Neuronal stem cell (in vitro differentiated cells): ENCODE data around the gene RHOT1.
"Not testable (repeated sequence)": the region's sequence is repeated elsewhere in the genome, so short reads cannot be mapped to it uniquely, and the experiment has no call there.

Source experiments
- DNase-seq: peaks from one replicate; pipeline ENCODE4 v3.0.0-alpha.2; 2013; ENCODE audit warnings: low spot score
- H2AFZ ChIP-seq: one replicate; pipeline ENCODE4 v1.6.1; 2013; ENCODE audit warnings: mild to moderate bottlenecking, low read length, inconsistent platforms
- H2AK5ac ChIP-seq: 2 replicates; pipeline ENCODE4 v1.6.1; 2013; ENCODE audit warnings: low read depth, mild to moderate bottlenecking, inconsistent platforms, low read length, moderate library complexity, mixed read lengths
- H2BK120ac ChIP-seq: 2 replicates; pipeline ENCODE4 v1.6.1; 2013; ENCODE audit warnings: low read depth, mild to moderate bottlenecking, inconsistent platforms, low read length, moderate library complexity, mixed read lengths
- H2BK12ac ChIP-seq: one replicate; pipeline ENCODE4 v1.6.1; 2013; ENCODE audit warnings: low read length, inconsistent platforms
- H2BK15ac ChIP-seq: 2 replicates; pipeline ENCODE4 v1.6.1; 2013; ENCODE audit warnings: mild to moderate bottlenecking, low read length, inconsistent platforms, mixed read lengths
- H2BK5ac ChIP-seq: one replicate; pipeline ENCODE4 v1.6.1; 2013; ENCODE audit warnings: inconsistent platforms, mild to moderate bottlenecking, low read length, moderate library complexity
- H3K14ac ChIP-seq: one replicate; pipeline ENCODE4 v1.6.1; 2013; ENCODE audit warnings: low read length, inconsistent platforms
- H3K18ac ChIP-seq: 2 replicates; pipeline ENCODE4 v1.6.1; 2013; ENCODE audit warnings: low read length, inconsistent platforms
- H3K23ac ChIP-seq: 2 replicates; pipeline ENCODE4 v1.6.1; 2013; ENCODE audit warnings: low read depth, mild to moderate bottlenecking, mixed read lengths, low read length, inconsistent platforms; ENCODE audit not compliant: poor library complexity
- H3K27ac ChIP-seq: replicated peaks from 3 replicates; pipeline ENCODE4 v1.5.1; 2013; ENCODE audit warnings: low read length, inconsistent platforms
- H3K27me3 ChIP-seq, 3 experiments: 2 replicates each; pipeline ENCODE4 v1.6.1; 2013; ENCODE audit warnings: low read length in 3 of 3, mild to moderate bottlenecking in 2 of 3, inconsistent platforms in 1 of 3, low read depth in 1 of 3, mixed read lengths in 1 of 3, moderate library complexity in 1 of 3; ENCODE audit not compliant: control insufficient read depth in 3 of 3, insufficient read depth in 3 of 3
- H3K36me3 ChIP-seq, 2 donors: replicated peaks in 1 of 2; 2 replicates each; pipeline ENCODE4 v1.6.1; 2013; ENCODE audit warnings: low read length in 2 of 2; ENCODE audit not compliant: control insufficient read depth in 2 of 2, insufficient read depth in 2 of 2
- H3K4ac ChIP-seq: 2 replicates; pipeline ENCODE4 v1.6.1; 2013; ENCODE audit warnings: inconsistent platforms, mild to moderate bottlenecking, low read length, moderate library complexity
- H3K4me1 ChIP-seq, 2 donors: 1 replicate in 1 of 2; 2 replicates in 1 of 2; pipeline ENCODE4 v1.6.1; 2013; ENCODE audit warnings: low read length in 2 of 2, low read depth in 1 of 2; ENCODE audit not compliant: control insufficient read depth in 2 of 2, insufficient read depth in 1 of 2
- H3K4me2 ChIP-seq: one replicate; pipeline ENCODE4 v1.6.1; 2013; ENCODE audit warnings: mild to moderate bottlenecking, low read length, inconsistent platforms; ENCODE audit not compliant: insufficient read depth, poor library complexity, severe bottlenecking
- H3K4me3 ChIP-seq, 2 donors: 2 replicates each; pipeline ENCODE4 v1.5.1; 2013; ENCODE audit warnings: low read length in 2 of 2, mild to moderate bottlenecking in 2 of 2, inconsistent platforms in 1 of 2, moderate library complexity in 1 of 2
- H3K79me1 ChIP-seq: one replicate; pipeline ENCODE4 v1.6.1; 2013; ENCODE audit warnings: low read depth, mild to moderate bottlenecking, inconsistent platforms, low read length, moderate library complexity
- H3K9ac ChIP-seq: one replicate; pipeline ENCODE4 v1.6.1; 2013; ENCODE audit warnings: mild to moderate bottlenecking, low read depth, low read length, inconsistent platforms; ENCODE audit not compliant: poor library complexity
- H3K9me3 ChIP-seq, 2 donors: replicated peaks in 1 of 2; 2 replicates each; pipeline versions ENCODE3 to v1.6.1; 2013; ENCODE audit warnings: low read length in 2 of 2, mild to moderate bottlenecking in 2 of 2, inconsistent platforms in 1 of 2, low read depth in 1 of 2, mixed read lengths in 1 of 2, moderate library complexity in 1 of 2; ENCODE audit not compliant: control insufficient read depth in 2 of 2, insufficient read depth in 1 of 2
- H4K8ac ChIP-seq: one replicate; pipeline ENCODE4 v1.6.1; 2013; ENCODE audit warnings: low read depth, mild to moderate bottlenecking, inconsistent platforms, low read length, moderate library complexity
- H4K91ac ChIP-seq: one replicate; pipeline ENCODE4 v1.6.1; 2013; ENCODE audit warnings: low read length, low read depth, mild to moderate bottlenecking, inconsistent platforms; ENCODE audit not compliant: poor library complexity
- WGBS, 2 donors: extraction: QIAGEN DNeasy Blood & Tissue Kit; methylation state at CpG; one replicate each; pipeline ENCODE4 v1.1.7; 2013; ENCODE audit warnings: missing lambda C conversion rate in 2 of 2, mixed read lengths in 1 of 2; ENCODE audit not compliant: insufficient read length in 2 of 2, insufficient replicate concordance in 1 of 2; ENCODE audit errors: extremely low coverage in 2 of 2; 5-methylcytosine and 5-hydroxymethylcytosine counted together

Gene RHOT1

DNA sequence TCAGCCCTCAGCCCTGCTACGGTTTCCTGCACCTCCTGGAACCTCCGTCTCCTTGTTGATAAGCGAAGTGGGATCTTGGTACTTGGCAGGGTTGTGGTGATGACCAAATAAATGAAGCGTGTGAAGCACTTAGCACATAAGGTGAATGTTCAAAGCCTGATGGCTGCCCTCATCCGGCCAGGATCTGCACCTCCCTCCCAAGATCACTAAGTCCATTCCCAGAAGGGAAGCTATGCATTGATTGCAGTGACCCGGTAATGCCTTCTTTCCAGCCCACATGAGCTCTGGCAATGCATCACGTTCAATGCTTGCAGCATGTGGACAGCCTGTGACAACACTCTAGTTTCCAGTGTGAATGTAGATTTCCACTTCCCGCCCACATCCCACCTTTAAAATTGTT, 24.9 kb upstream of the RHOT1 start:
- H3K79me1 ChIP-seq, result no peaks in the 10 kb centered on the region
- H3K14ac ChIP-seq, result no peak overlapping the region
- no peak overlapping the region for H2BK12ac ChIP-seq
- no peak overlapping the region for H3K4me3 ChIP-seq
- no peak overlapping the region for H4K8ac ChIP-seq
- H3K9me3 ChIP-seq, result no peaks in the 10 kb centered on the region
- no peak overlapping the region for H3K23ac ChIP-seq
- WGBS, 2 donors, result no CpG with 5 or more reads among the region's 8 CpGs
- no peak overlapping the region for H3K27ac ChIP-seq
- no peaks in the 10 kb centered on the region for H3K36me3 ChIP-seq
- no peak overlapping the region for H3K9ac ChIP-seq
- H2AFZ ChIP-seq, result no peak overlapping the region
- H2BK15ac ChIP-seq, result no peak overlapping the region
- peaks cover 0 to 2% (median 0%) of the 10 kb centered on the region in 3 experiments for H3K27me3 ChIP-seq
- no peak for DNase-seq
- H2AK5ac ChIP-seq, result no peak overlapping the region
- H4K91ac ChIP-seq, result no peak overlapping the region
- H2BK5ac ChIP-seq, result no peak overlapping the region
- H3K18ac ChIP-seq, result no peak overlapping the region
- H3K4ac ChIP-seq, result no peak overlapping the region
- no peak overlapping the region for H3K4me2 ChIP-seq
- peaks cover 0 to 6% of the 10 kb centered on the region in 2 donors for H3K4me1 ChIP-seq
- no peak overlapping the region for H2BK120ac ChIP-seq

DNA sequence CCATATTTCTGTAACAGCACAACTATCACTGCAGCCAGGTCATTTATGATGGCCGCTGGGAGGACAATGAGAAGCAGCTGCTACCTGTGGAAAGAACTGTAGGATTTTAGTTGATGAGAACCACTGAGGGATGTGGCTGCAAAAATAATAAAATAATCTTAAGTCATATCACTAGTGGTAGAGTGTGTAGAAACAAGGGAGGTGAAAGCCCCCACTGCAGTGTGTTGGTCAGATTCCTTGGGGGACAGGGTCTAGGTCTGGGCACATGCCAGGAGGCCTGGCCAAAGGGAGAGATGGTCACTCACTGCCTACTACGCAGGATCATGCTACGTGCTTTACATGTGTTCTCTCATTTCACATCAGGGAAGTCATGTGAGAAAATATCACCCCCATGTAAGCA, 24.2 kb upstream of the RHOT1 start:
- not testable (repeated sequence) for H3K79me1 ChIP-seq, H3K9me3 ChIP-seq, H3K18ac ChIP-seq, H3K14ac ChIP-seq, H3K4me2 ChIP-seq, H3K23ac ChIP-seq, H3K4me1 ChIP-seq, H3K27ac ChIP-seq, H4K91ac ChIP-seq, H3K36me3 ChIP-seq, H2BK120ac ChIP-seq, H4K8ac ChIP-seq, H3K4me3 ChIP-seq, H2BK5ac ChIP-seq, H2BK15ac ChIP-seq, H3K4ac ChIP-seq, H3K9ac ChIP-seq, H2AK5ac ChIP-seq, H3K27me3 ChIP-seq, DNase-seq, H2AFZ ChIP-seq, H2BK12ac ChIP-seq
- WGBS, 2 donors, result no CpG with 5 or more reads among the region's 3 CpGs

DNA sequence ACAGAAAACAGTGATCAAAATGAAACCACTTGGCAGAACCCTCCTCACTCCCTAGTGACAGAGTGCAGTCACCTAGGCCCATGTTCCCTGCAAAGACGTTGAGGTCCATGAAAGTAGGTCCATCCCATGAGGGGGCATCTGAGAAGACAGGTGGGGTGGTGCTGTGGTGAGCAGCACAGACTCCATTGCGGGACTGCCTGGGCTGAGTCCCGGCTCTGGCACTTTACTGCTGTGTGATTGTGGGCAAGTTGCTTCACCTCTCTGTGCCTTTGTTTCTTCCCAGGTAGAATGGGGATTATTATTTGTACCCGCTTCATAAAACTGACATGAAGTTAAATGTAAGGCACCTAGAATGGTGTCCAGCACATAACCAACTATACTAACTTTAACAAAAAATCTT, 23.5 kb upstream of the RHOT1 start:
- H3K36me3 ChIP-seq, result no peaks in the 10 kb centered on the region
- no peak overlapping the region for H4K8ac ChIP-seq
- no peak overlapping the region for H3K23ac ChIP-seq
- no peak overlapping the region for H2BK120ac ChIP-seq
- no peak overlapping the region for H3K14ac ChIP-seq
- no peak overlapping the region for H4K91ac ChIP-seq
- no peak overlapping the region for H2AFZ ChIP-seq
- no peaks in the 10 kb centered on the region for H3K9me3 ChIP-seq
- H3K4ac ChIP-seq, result no peak overlapping the region
- H3K18ac ChIP-seq, result no peak overlapping the region
- no peaks in the 10 kb centered on the region for H3K79me1 ChIP-seq
- WGBS, 2 donors, result no CpG with 5 or more reads among the region's 4 CpGs
- peaks cover 0 to 2% (median 0%) of the 10 kb centered on the region in 3 experiments for H3K27me3 ChIP-seq
- H3K9ac ChIP-seq, result no peak overlapping the region
- peaks cover 0 to 6% of the 10 kb centered on the region in 2 donors for H3K4me1 ChIP-seq
- no peak overlapping the region for H2BK12ac ChIP-seq
- no peak overlapping the region for H3K27ac ChIP-seq
- no peak overlapping the region for H3K4me2 ChIP-seq
- H2AK5ac ChIP-seq, result no peak overlapping the region
- H2BK5ac ChIP-seq, result no peak overlapping the region
- no peak for DNase-seq
- no peak overlapping the region for H2BK15ac ChIP-seq
- no peak overlapping the region for H3K4me3 ChIP-seq

DNA sequence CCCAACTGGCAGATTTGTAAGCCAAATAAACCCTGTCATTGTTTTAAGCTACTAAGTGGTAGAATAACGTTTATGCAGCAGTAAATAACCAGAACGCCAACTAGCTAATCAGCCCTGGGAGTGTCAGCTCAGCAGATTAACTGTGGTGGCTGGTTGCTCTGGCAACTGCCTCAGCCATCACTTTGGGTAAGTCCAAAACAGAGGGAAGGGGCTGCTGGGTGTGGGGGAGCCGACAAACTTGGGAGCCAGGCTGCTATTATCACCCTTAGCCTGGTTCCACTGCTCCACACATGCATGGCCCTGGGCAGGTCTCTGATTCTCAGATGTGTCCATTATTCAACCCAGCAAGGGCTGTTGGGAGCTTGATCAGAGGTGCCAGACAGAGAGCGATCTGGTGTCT, 22.2 kb upstream of the RHOT1 start:
- Histone ChIP-seq H3K9me3 (no peaks in the 10 kb centered on the region), H2BK12ac (no peak overlapping the region), H2BK5ac (no peak overlapping the region), H4K91ac (no peak overlapping the region), H2BK15ac (no peak overlapping the region), H2AFZ (peak overlapping the region; percentile 44), H3K9ac (no peak overlapping the region), H3K4me1 (peaks cover 0 to 6% of the 10 kb centered on the region in 2 donors), H3K4ac (no peak overlapping the region), H3K4me2 (no peak overlapping the region), H2AK5ac (no peak overlapping the region), H3K23ac (no peak overlapping the region), H3K27ac (no peak overlapping the region), H3K14ac (no peak overlapping the region), H4K8ac (no peak overlapping the region), H3K27me3 (peaks cover 0 to 2% (median 0%) of the 10 kb centered on the region in 3 experiments), H3K36me3 (no peaks in the 10 kb centered on the region), H3K18ac (no peak overlapping the region), H2BK120ac (no peak overlapping the region), H3K79me1 (no peaks in the 10 kb centered on the region), H3K4me3 (no peak overlapping the region)
- no peak for DNase-seq
- WGBS, 2 donors, result no CpG with 5 or more reads among the region's 4 CpGs
